KMS-11 (cell line): Measurements from ENCODE around the gene CCNG1.

ENCODE experiments used
- H2AFZ ChIP-seq: fragments of 200-600 bp; sonication (generic); 2 replicates; pipeline ENCODE4 v1.6.1; 2016; ENCODE audit warnings: antibody characterized with exemption, mixed run types, low read depth
- H3K27ac ChIP-seq: fragments of 200-600 bp; sonication (generic); 2 replicates; pipeline ENCODE4 v1.6.1; 2016; ENCODE audit warnings: mild to moderate bottlenecking, mixed run types
- H3K27me3 ChIP-seq: fragments of 200-600 bp; sonication (generic); 2 replicates; pipeline ENCODE4 v1.6.1; 2017; ENCODE audit warnings: mild to moderate bottlenecking, low read depth, mixed run types, moderate library complexity; ENCODE audit not compliant: insufficient read depth
- H3K36me3 ChIP-seq: fragments of 200-600 bp; sonication (generic); 2 replicates; pipeline ENCODE4 v1.6.1; 2017; ENCODE audit warnings: mild to moderate bottlenecking, mixed run types; ENCODE audit not compliant: insufficient read depth
- H3K4me1 ChIP-seq: fragments of 200-600 bp; sonication (generic); 2 replicates; pipeline ENCODE4 v1.6.1; 2016; ENCODE audit warnings: mild to moderate bottlenecking, low read depth, mixed run types; ENCODE audit not compliant: poor library complexity, severe bottlenecking
- H3K4me2 ChIP-seq: fragments of 200-600 bp; sonication (generic); 2 replicates; pipeline ENCODE4 v1.7.0; 2016; ENCODE audit warnings: mild to moderate bottlenecking, mixed run types
- H3K4me3 ChIP-seq: fragments of 200-600 bp; sonication (generic); IDR thresholded peaks from 2 replicates; pipeline ENCODE4 v1.6.1; 2017; ENCODE audit warnings: low read depth, low read length, mixed read lengths; ENCODE audit not compliant: insufficient read depth
- H3K79me2 ChIP-seq: fragments of 200-600 bp; sonication (generic); 2 replicates; pipeline ENCODE4 v1.6.1; 2016; ENCODE audit warnings: low read depth, mixed run types; ENCODE audit not compliant: insufficient read depth
- H3K9ac ChIP-seq: fragments of 200-600 bp; sonication (generic); 2 replicates; pipeline ENCODE4 v1.6.1; 2016; ENCODE audit warnings: mild to moderate bottlenecking, mixed run types
- H4K20me1 ChIP-seq: fragments of 200-600 bp; sonication (generic); 2 replicates; pipeline ENCODE4 v1.6.1; 2016; ENCODE audit warnings: mild to moderate bottlenecking, mixed run types; ENCODE audit not compliant: insufficient read depth
- TF ChIP-seq, protein P1 (sequence below): fragments of 200-600 bp; sonication (generic); conservative IDR thresholded peaks from 2 replicates; pipeline ENCODE4 v1.6.1; 2017; ENCODE audit warnings: low read depth, mild to moderate bottlenecking, antibody characterized with exemption, low read length, moderate library complexity, mixed read lengths

Gene CCNG1

DNA sequence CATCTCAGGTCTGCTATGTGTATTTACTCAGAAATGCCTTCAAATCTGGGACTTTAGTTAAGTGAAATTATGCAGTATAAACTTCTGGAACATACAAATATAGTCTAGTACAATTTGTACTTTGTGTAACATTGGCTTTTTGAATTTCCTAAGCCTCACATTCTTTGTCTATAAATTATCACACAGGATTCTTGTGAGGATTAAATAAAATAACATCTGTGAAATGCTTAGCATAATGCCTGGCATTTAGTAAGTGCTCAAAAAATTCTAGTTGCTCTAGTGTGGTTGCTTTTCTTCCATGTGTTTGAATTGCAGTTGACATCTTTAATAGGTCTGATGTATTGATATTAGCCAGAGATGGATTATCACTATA is 25.7 kb downstream of the CCNG1 start:
- no peaks in the 10 kb centered on the region for H4K20me1 ChIP-seq
- TF ChIP-seq, protein P1, sequence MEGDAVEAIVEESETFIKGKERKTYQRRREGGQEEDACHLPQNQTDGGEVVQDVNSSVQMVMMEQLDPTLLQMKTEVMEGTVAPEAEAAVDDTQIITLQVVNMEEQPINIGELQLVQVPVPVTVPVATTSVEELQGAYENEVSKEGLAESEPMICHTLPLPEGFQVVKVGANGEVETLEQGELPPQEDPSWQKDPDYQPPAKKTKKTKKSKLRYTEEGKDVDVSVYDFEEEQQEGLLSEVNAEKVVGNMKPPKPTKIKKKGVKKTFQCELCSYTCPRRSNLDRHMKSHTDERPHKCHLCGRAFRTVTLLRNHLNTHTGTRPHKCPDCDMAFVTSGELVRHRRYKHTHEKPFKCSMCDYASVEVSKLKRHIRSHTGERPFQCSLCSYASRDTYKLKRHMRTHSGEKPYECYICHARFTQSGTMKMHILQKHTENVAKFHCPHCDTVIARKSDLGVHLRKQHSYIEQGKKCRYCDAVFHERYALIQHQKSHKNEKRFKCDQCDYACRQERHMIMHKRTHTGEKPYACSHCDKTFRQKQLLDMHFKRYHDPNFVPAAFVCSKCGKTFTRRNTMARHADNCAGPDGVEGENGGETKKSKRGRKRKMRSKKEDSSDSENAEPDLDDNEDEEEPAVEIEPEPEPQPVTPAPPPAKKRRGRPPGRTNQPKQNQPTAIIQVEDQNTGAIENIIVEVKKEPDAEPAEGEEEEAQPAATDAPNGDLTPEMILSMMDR, result no peak
- no peaks in the 10 kb centered on the region for H3K27me3 ChIP-seq
- H3K4me1 ChIP-seq, result peaks cover 27% of the 10 kb centered on the region
- peak overlapping the region; percentile 29; the same call in 1 of the 2 replicates for H3K4me2 ChIP-seq
- H3K4me3 ChIP-seq, result no peak overlapping the region
- H3K36me3 ChIP-seq, result no peaks in the 10 kb centered on the region
- no peak overlapping the region for H2AFZ ChIP-seq
- peak overlapping the region; percentile 84 for H3K27ac ChIP-seq
- no peak overlapping the region for H3K9ac ChIP-seq
- peaks cover 35% of the 10 kb centered on the region for H3K79me2 ChIP-seq

DNA sequence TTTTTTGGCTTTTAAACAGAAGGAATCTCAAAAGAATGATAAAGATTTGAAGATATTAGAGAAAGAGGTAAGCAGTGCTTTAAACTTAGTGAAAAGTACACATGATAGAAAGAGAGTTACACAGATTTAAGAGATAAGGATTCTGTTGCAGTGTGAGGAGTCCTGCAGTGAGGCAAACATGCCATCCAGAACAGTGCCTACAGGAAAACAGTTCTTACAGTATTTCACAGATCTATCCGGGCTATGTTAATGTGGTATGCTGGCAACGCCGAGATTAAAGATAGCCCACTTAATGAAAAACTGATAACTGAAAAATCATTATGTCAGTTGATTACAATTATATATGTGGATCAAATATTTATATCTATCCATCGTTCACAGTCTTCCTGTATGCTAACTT is 30.3 kb downstream of the CCNG1 start:
- Histone ChIP-seq H3K36me3 (no peaks in the 10 kb centered on the region), H3K4me2 (no peak overlapping the region), H3K4me3 (no peak overlapping the region), H3K4me1 (peaks cover 15% of the 10 kb centered on the region), H3K27ac (no peak overlapping the region), H4K20me1 (no peaks in the 10 kb centered on the region), H3K9ac (no peak overlapping the region), H2AFZ (no peak overlapping the region), H3K79me2 (peaks cover 15% of the 10 kb centered on the region), H3K27me3 (no peaks in the 10 kb centered on the region)
- TF ChIP-seq, protein P1, result no peak

DNA sequence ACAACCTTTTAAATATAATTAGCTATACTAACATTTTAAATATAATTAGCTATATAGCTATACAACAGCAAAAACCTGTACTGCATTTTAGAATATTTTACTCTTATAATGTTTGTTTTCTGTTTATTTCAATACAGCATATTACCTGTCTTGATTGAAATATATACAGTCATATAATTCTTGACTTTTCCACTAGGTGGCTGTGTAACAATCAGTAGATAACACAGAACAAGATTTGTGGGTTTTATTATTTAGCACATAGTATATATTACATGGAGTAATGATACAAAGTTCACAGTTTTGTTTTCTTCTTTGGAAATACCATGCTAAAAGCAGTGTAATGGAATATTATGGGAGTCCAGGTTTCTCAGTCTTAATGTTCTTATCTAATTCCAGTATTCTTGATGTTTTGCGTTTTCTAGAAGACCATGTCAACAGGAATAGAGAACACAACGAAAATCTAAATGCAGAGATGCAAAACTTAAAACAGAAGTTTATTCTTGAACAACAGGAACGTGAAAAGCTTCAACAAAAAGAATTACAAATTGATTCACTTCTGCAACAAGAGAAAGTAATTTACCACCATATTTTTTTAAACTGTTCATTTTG is 36.3 kb downstream of the CCNG1 start:
- Histone ChIP-seq H3K4me3 (no peak overlapping the region), H3K27me3 (no peaks in the 10 kb centered on the region), H3K36me3 (no peaks in the 10 kb centered on the region), H3K4me2 (no peak overlapping the region), H3K79me2 (no peaks in the 10 kb centered on the region), H2AFZ (no peak overlapping the region), H3K9ac (no peak overlapping the region), H3K4me1 (no peaks in the 10 kb centered on the region), H4K20me1 (no peaks in the 10 kb centered on the region), H3K27ac (no peak overlapping the region)
- TF ChIP-seq, protein P1, result peak; percentile 37; the same call in 1 of the 2 replicates

DNA sequence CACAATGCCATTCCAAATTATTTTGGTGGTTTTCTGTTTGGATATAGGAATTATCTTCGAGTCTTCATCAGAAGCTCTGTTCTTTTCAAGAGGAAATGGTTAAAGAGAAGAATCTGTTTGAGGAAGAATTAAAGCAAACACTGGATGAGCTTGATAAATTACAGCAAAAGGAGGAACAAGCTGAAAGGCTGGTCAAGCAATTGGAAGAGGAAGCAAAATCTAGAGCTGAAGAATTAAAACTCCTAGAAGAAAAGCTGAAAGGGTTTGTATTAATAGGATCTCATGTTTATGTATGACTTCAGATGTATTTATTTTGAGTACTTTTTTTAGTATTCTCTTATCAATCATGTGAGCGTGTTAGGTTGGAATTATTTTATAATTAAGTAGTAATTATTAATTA is 38.0 kb downstream of the CCNG1 start:
- no peak overlapping the region for H3K4me3 ChIP-seq
- no peaks in the 10 kb centered on the region for H3K79me2 ChIP-seq
- H2AFZ ChIP-seq, result no peak overlapping the region
- H3K36me3 ChIP-seq, result no peaks in the 10 kb centered on the region
- H3K4me2 ChIP-seq, result no peak overlapping the region
- H3K9ac ChIP-seq, result no peak overlapping the region
- H3K27ac ChIP-seq, result no peak overlapping the region
- H3K27me3 ChIP-seq, result no peaks in the 10 kb centered on the region
- H3K4me1 ChIP-seq, result no peaks in the 10 kb centered on the region
- H4K20me1 ChIP-seq, result no peaks in the 10 kb centered on the region
- TF ChIP-seq, protein P1, result no peak
